Activated naive CD8-positive, alpha-beta T cell treated with anti-CD3 and anti-CD28 coated beads for 36 hours (primary cell): Measurements from ENCODE around the gene PRSS36. TPM values are rescaled to one million over a fixed set of nuclear protein-coding genes. Genes with fewer than 3 reads are reported as not detected.
"Not testable (repeated sequence)": the region's sequence is repeated elsewhere in the genome, so short reads cannot be mapped to it uniquely, and the experiment has no call there.

ENCODE experiments used
- DNase-seq: peaks from one replicate; pipeline ENCODE4 v3.0.0; 2021
- H3K27ac Mint-ChIP-seq: one replicate; pipeline ENCODE4 v1.8.0; 2022; ENCODE audit warnings: mild to moderate bottlenecking, moderate library complexity, mixed read lengths
- H3K27me3 Mint-ChIP-seq: one replicate; pipeline ENCODE4 v1.8.0; 2022; ENCODE audit warnings: mild to moderate bottlenecking, mixed read lengths
- H3K36me3 Mint-ChIP-seq: one replicate; pipeline ENCODE4 v1.8.0; 2021; ENCODE audit warnings: mild to moderate bottlenecking, mixed read lengths
- H3K4me1 Mint-ChIP-seq: one replicate; pipeline ENCODE4 v1.8.0; 2021; ENCODE audit warnings: mixed read lengths
- H3K4me3 Mint-ChIP-seq: one replicate; pipeline ENCODE4 v1.8.0; 2022; ENCODE audit warnings: mild to moderate bottlenecking, moderate library complexity, mixed read lengths
- H3K9me3 Mint-ChIP-seq: one replicate; pipeline ENCODE4 v1.8.0; 2022; ENCODE audit warnings: mixed read lengths
- total RNA-seq, 2 experiments: library from RNA; stranded (reverse); gene quantifications; one replicate each; pipeline ENCODE4 v1.2.3, GENCODE V29; 2021

The PRSS36 gene
- total RNA-seq, 2 experiments from 2014 or later, result 0.74 TPM; not detected in 1

GRCh38 chr16:31188450-31189411, 38.9 kb upstream of the PRSS36 start:
- Mint-ChIP-seq H3K4me3 (no peak overlapping the region), H3K27me3 (no peaks in the 10 kb centered on the region), H3K4me1 (peaks cover 83% of the 10 kb centered on the region), H3K27ac (peak overlapping the region; percentile 70), H3K36me3 (peaks cover 88% of the 10 kb centered on the region), H3K9me3 (no peaks in the 10 kb centered on the region)
- DNase-seq, result no peak

- Mint-ChIP-seq H3K4me3 (no peak overlapping the region), H3K4me1 (peaks cover 85% of the 10 kb centered on the region), H3K9me3 (no peaks in the 10 kb centered on the region), H3K27me3 (no peaks in the 10 kb centered on the region), H3K27ac (peak overlapping the region; percentile 70), H3K36me3 (peaks cover 90% of the 10 kb centered on the region)
- no peak for DNase-seq
Measured at GRCh38 chr16:31187808-31188189, 37.9 kb upstream of the PRSS36 start.

GRCh38 chr16:31186930-31187807, 37.3 kb upstream of the PRSS36 start:
- peak overlapping the region; percentile 70 for H3K27ac Mint-ChIP-seq
- H3K4me1 Mint-ChIP-seq, result peaks cover 91% of the 10 kb centered on the region
- H3K27me3 Mint-ChIP-seq, result no peaks in the 10 kb centered on the region
- no peak for DNase-seq
- H3K9me3 Mint-ChIP-seq, result no peaks in the 10 kb centered on the region
- H3K36me3 Mint-ChIP-seq, result peaks cover 95% of the 10 kb centered on the region
- H3K4me3 Mint-ChIP-seq, result peak overlapping the region; percentile 46

- Mint-ChIP-seq H3K36me3 (peaks cover 95% of the 10 kb centered on the region), H3K4me3 (peak overlapping the region; percentile 42), H3K27me3 (peaks cover 5% of the 10 kb centered on the region), H3K9me3 (no peaks in the 10 kb centered on the region), H3K27ac (peak overlapping the region; percentile 70), H3K4me1 (peaks cover 83% of the 10 kb centered on the region)
- DNase-seq, result no peak
Measured at GRCh38 chr16:31186176-31186575, 36.3 kb upstream of the PRSS36 start.

- H3K27me3 Mint-ChIP-seq, result peaks cover 8% of the 10 kb centered on the region
- H3K36me3 Mint-ChIP-seq, result peaks cover 94% of the 10 kb centered on the region
- H3K4me1 Mint-ChIP-seq, result peaks cover 76% of the 10 kb centered on the region
- H3K27ac Mint-ChIP-seq, result peak overlapping the region; percentile 70
- H3K4me3 Mint-ChIP-seq, result peak overlapping the region; percentile 42
- no peak for DNase-seq
- no peaks in the 10 kb centered on the region for H3K9me3 Mint-ChIP-seq
Measured at GRCh38 chr16:31185339-31185738, 35.5 kb upstream of the PRSS36 start.

GRCh38 chr16:31184888-31185287, 35.0 kb upstream of the PRSS36 start:
- Mint-ChIP-seq H3K27ac (peak overlapping the region; percentile 67), H3K27me3 (peaks cover 11% of the 10 kb centered on the region), H3K4me3 (peak overlapping the region; percentile 42), H3K4me1 (peaks cover 74% of the 10 kb centered on the region), H3K9me3 (no peaks in the 10 kb centered on the region), H3K36me3 (peaks cover 93% of the 10 kb centered on the region)
- DNase-seq, result no peak

- Mint-ChIP-seq H3K27ac (peak overlapping the region; percentile 100), H3K36me3 (peaks cover 84% of the 10 kb centered on the region), H3K9me3 (no peaks in the 10 kb centered on the region), H3K4me1 (peaks cover 70% of the 10 kb centered on the region), H3K4me3 (peak overlapping the region; percentile 97), H3K27me3 (peaks cover 12% of the 10 kb centered on the region)
- DNase-seq, result no peak
Measured at GRCh38 chr16:31183432-31184428, 33.9 kb upstream of the PRSS36 start.

GRCh38 chr16:31182391-31182790, 32.5 kb upstream of the PRSS36 start:
- Mint-ChIP-seq H3K27me3 (peaks cover 12% of the 10 kb centered on the region), H3K4me3 (peak overlapping the region; percentile 97), H3K27ac (peak overlapping the region; percentile 100), H3K36me3 (peaks cover 72% of the 10 kb centered on the region), H3K4me1 (peaks cover 65% of the 10 kb centered on the region), H3K9me3 (no peaks in the 10 kb centered on the region)
- no peak for DNase-seq

GRCh38 chr16:31181102-31181830, 31.4 kb upstream of the PRSS36 start:
- H3K27ac Mint-ChIP-seq, result peak overlapping the region; percentile 100
- peak; percentile 36 for DNase-seq

GRCh38 chr16:31179747-31180459, 30.0 kb upstream of the PRSS36 start, which contains the start of gene FUS:
TSS of gene FUS (plus strand) at chr16:31180139. CDS start at chr16:31180215, 76 bp downstream.
- Mint-ChIP-seq H3K27me3 (peaks cover 12% of the 10 kb centered on the region), H3K27ac (peak within 1 kb of the TSS; percentile 100), H3K4me3 (peak within 1 kb of the TSS; percentile 97), H3K4me1 (peaks cover 46% of the 10 kb centered on the region), H3K36me3 (peaks cover 47% of the 10 kb centered on the region), H3K9me3 (no peaks in the 10 kb centered on the region)
- peak; percentile 91 for DNase-seq

More at GRCh38 chr16:31181102-31181830, 31.4 kb upstream of the PRSS36 start:
- H3K9me3 Mint-ChIP-seq, result no peaks in the 10 kb centered on the region
- peaks cover 60% of the 10 kb centered on the region for H3K4me1 Mint-ChIP-seq
- peak overlapping the region; percentile 97 for H3K4me3 Mint-ChIP-seq
- peaks cover 60% of the 10 kb centered on the region for H3K36me3 Mint-ChIP-seq
- peaks cover 12% of the 10 kb centered on the region for H3K27me3 Mint-ChIP-seq

GRCh38 chr16:31179219-31179746, 29.4 kb upstream of the PRSS36 start:
- no peaks in the 10 kb centered on the region for H3K9me3 Mint-ChIP-seq
- H3K4me1 Mint-ChIP-seq, result peaks cover 42% of the 10 kb centered on the region
- H3K27me3 Mint-ChIP-seq, result peaks cover 12% of the 10 kb centered on the region
- peaks cover 42% of the 10 kb centered on the region for H3K36me3 Mint-ChIP-seq
- H3K4me3 Mint-ChIP-seq, result peak overlapping the region; percentile 97
- no peak for DNase-seq
- H3K27ac Mint-ChIP-seq, result peak overlapping the region; percentile 100

GRCh38 chr16:31177136-31177535, 27.3 kb upstream of the PRSS36 start:
- peak; percentile 58 for DNase-seq
- H3K27ac Mint-ChIP-seq, result peak overlapping the region; percentile 69
- H3K4me1 Mint-ChIP-seq, result peaks cover 22% of the 10 kb centered on the region
- H3K4me3 Mint-ChIP-seq, result peak overlapping the region; percentile 35
- peaks cover 12% of the 10 kb centered on the region for H3K27me3 Mint-ChIP-seq
- no peaks in the 10 kb centered on the region for H3K9me3 Mint-ChIP-seq
- H3K36me3 Mint-ChIP-seq, result peaks cover 22% of the 10 kb centered on the region

GRCh38 chr16:31170048-31170447, 20.2 kb upstream of the PRSS36 start:
- H3K27me3 Mint-ChIP-seq, H3K36me3 Mint-ChIP-seq, H3K9me3 Mint-ChIP-seq, DNase-seq, H3K4me1 Mint-ChIP-seq, H3K27ac Mint-ChIP-seq, H3K4me3 Mint-ChIP-seq: not testable (repeated sequence)
